Heart left ventricle (tissue), 16 donors: Measurements from ENCODE around the gene MCF2L. TPM values are rescaled to one million over a fixed set of nuclear protein-coding genes. Genes with fewer than 3 reads are reported as not detected.
A peak's percentile ranks its signal among the peaks of the same experiment; 100 is the strongest.

Experiments
- ATAC-seq, 4 donors: fragments of 200-7000 bp; cut with Tn5 transposase; one replicate each; pipeline ENCODE4 v1.9.1; 2020 to 2022; ENCODE audit warnings: moderate library complexity in 4 of 4, mild to moderate bottlenecking in 3 of 4, moderate number of reproducible peaks in 1 of 4
- DNase-seq, 5 donors: peaks; one replicate each; pipeline ENCODE4 v3.0.0-alpha.2; 2020
- H3K27ac ChIP-seq, 12 donors: fragments of 200-600 bp; sonication (generic) in 4 of 12; one replicate each; pipeline versions ENCODE4 v1.5.0 to v1.8.0; 2016 to 2022; ENCODE audit warnings: mild to moderate bottlenecking in 2 of 12
- H3K27me3 ChIP-seq, 9 donors: fragments of 200-600 bp; sonication (generic) in 2 of 9; one replicate each; pipeline versions ENCODE4 v1.5.1 to v1.8.0; 2016 to 2022; ENCODE audit warnings: mild to moderate bottlenecking in 3 of 9
- H3K36me3 ChIP-seq, 9 donors: fragments of 200-600 bp; sonication (generic) in 2 of 9; one replicate each; pipeline versions ENCODE4 v1.5.0 to v1.8.0; 2018 to 2022; ENCODE audit warnings: mild to moderate bottlenecking in 2 of 9
- H3K4me1 ChIP-seq, 12 donors: fragments of 200-600 bp; sonication (generic) in 4 of 12; one replicate each; pipeline versions ENCODE4 v1.5.0 to v1.8.0; 2016 to 2022; ENCODE audit warnings: mild to moderate bottlenecking in 3 of 12
- H3K4me3 ChIP-seq, 12 donors: fragments of 200-600 bp; sonication (generic) in 4 of 12; one replicate each; pipeline versions ENCODE4 v1.5.0 to v1.8.0; 2017 to 2022; ENCODE audit warnings: mild to moderate bottlenecking in 9 of 12, moderate library complexity in 4 of 12
- H3K9me3 ChIP-seq, 12 donors: fragments of 200-600 bp; sonication (generic) in 4 of 12; one replicate each; pipeline versions ENCODE4 v1.5.0 to v1.8.0; 2016 to 2022; ENCODE audit warnings: mild to moderate bottlenecking in 1 of 12
- POLR2A ChIP-seq, 2 donors: fragments of 450-650 bp; IDR thresholded peaks; one replicate each; pipeline ENCODE4 v1.6.1; 2017; ENCODE audit warnings: antibody characterized with exemption in 2 of 2, mild to moderate bottlenecking in 2 of 2, moderate library complexity in 2 of 2
- WGBS, 4 donors: extraction: QIAGEN DNeasy Blood & Tissue Kit in 2 of 4; methylation state at CpG; one replicate each; pipeline versions ENCODE4 v1.1.5 to v1.1.7; 2013 to 2018; 5-methylcytosine and 5-hydroxymethylcytosine counted together
- intact Hi-C, 10 donors: fragments of 100-400 bp; cut with DNase I; formaldehyde crosslinking; loops; one replicate each; pipeline versions ENCODE4 v1.11.1 to v1.14.2; 2022
- polyA plus RNA-seq, 2 donors: library from polyadenylated mRNA; stranded (reverse); fragments of 200-250 nt; gene quantifications; one replicate each; pipeline ENCODE4 v1.2.3, GENCODE V29; 2013
- total RNA-seq, 9 donors: library from RNA; depleted of rRNA in 2 of 9; stranded (reverse); fragments of >200 nt in 2 of 9; fragmentation: NEBNext Ultra II Directional in 3 of 9; extraction: Animal tissue kit (Norgen Biotek cat#: 25700) in 3 of 9; gene quantifications; one replicate each; pipeline versions ENCODE4 v1.1.0 to v1.2.4, GENCODE V29; 2016 to 2023
- TF ChIP-seq, protein P1 (sequence below), 12 donors: fragments of 200-600 bp; sonication (generic) in 4 of 12; IDR thresholded peaks; one replicate each; pipeline versions ENCODE4 v1.5.0 to v1.8.0; 2018 to 2022; ENCODE audit warnings: antibody characterized with exemption in 12 of 12, mild to moderate bottlenecking in 5 of 12
- donor health status: ischemic (EF 13 %, LVEDD 7.1; RV severe dilation, severe dysfunction).
- donor health status: healthy with polysubstance abuse.
- donor health status: DM: no; HTN: yes; CAD: no.
- donor health status: DM: no; HTN: no; CAD: no.
- donor health status: ischemic (EF 25% LVEDD 6.9; RV normal size, moderate dysfunction).
- donor health status: ischemic (EF 25% LVEDD 5.7; RV mildly dilated, moderate dysfunction).
- donor health status: healthy.
- donor health status: DM: yes; HTN: yes; CAD: no.
- donor health status: ischemic (EF 35%, LVEDD 5.7; RV mildly dilated, moderate dysfunction).
- donor health status: nonischemic (EF 11% LVEDD 7.7; RV severe dilation, severe dysfunction).
- donor health status: DM: yes; HTN: yes; CAD: no.
- donor health status: PGD.
- donor health status: ischemic (EF 29% LVEDD 5.4; RV normal size, mild dysfunction).
- donor health status: nonischemic (EF 23%, LVEDD 6.1; RV moderate dilation, normal function).

Gene MCF2L
- total and polyA plus RNA-seq, 11 donors, result 26.0 to 61.0 (median 42.7) TPM

- no peak overlapping the region for H3K4me3 ChIP-seq
- no peaks in the 10 kb centered on the region for H3K27me3 ChIP-seq
- ATAC-seq (peak in 1 of 4 donors; percentile 2), DNase-seq (peak in 3 of 5 donors; percentile 11 to 58 (median 11))
- no peak overlapping the region for H3K27ac ChIP-seq
- TF ChIP-seq, protein P1, sequence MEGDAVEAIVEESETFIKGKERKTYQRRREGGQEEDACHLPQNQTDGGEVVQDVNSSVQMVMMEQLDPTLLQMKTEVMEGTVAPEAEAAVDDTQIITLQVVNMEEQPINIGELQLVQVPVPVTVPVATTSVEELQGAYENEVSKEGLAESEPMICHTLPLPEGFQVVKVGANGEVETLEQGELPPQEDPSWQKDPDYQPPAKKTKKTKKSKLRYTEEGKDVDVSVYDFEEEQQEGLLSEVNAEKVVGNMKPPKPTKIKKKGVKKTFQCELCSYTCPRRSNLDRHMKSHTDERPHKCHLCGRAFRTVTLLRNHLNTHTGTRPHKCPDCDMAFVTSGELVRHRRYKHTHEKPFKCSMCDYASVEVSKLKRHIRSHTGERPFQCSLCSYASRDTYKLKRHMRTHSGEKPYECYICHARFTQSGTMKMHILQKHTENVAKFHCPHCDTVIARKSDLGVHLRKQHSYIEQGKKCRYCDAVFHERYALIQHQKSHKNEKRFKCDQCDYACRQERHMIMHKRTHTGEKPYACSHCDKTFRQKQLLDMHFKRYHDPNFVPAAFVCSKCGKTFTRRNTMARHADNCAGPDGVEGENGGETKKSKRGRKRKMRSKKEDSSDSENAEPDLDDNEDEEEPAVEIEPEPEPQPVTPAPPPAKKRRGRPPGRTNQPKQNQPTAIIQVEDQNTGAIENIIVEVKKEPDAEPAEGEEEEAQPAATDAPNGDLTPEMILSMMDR (IDR thresholded peaks at IDR 0.05), result no peak
- no peak for TF ChIP-seq POLR2A (IDR thresholded peaks at IDR 0.05)
- no peaks in the 10 kb centered on the region for H3K4me1 ChIP-seq
- intact Hi-C loops, result no loop called here
- peaks cover 0 to 55% (median 20%) of the 10 kb centered on the region in 9 donors for H3K36me3 ChIP-seq
- no peaks in the 10 kb centered on the region for H3K9me3 ChIP-seq
- WGBS, 4 donors, result 92 to 94% (median 93%) methylated on average over 16 to 25 of the region's 25 CpGs
Measured at GRCh38 chr13:113092776-113093579, 124.0 kb downstream of the MCF2L start.

DNA sequence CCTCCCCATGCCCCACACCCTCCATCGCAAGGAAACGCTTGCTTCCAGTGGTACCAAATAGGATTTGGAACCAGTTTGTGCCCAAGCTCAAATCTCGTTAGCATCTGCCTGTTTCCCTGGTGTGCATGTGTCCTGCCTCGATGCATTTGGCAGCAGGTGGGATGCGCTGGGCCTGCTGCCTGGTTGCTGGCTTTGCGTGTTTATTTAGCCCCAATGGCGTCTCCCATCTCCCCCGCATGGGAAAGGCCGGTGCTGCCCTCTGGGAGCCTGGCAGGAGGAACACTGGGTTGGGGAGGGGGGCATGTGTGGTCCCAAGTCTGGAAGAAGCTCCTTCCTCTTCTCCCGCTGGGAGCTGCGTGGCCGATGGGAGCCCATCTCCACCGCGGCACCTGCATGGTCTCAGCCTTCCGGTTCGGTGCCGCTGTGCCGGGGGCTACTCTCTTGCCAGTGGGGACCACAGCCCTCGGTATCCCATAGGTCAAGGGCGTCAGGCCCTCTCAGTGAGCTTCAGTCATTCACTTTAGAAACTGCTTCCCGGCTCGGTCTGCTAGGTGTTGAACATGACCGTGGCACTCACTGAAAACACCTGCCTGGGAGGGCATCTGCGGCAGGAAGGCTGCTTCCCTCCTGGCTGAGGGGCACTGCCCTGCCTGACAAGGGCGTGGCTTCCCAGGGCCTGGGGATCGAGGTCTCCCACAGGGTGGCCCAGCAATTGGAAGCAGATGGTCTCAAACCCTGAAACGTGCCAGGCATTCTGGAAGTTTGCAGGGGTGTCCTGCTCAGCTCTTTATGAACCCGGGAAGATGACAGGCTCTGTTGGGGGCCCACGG, 124.8 kb downstream of the MCF2L start:
- Histone ChIP-seq H3K9me3 (no peaks in the 10 kb centered on the region), H3K27me3 (no peaks in the 10 kb centered on the region), H3K27ac (no peak overlapping the region), H3K4me3 (no peak overlapping the region), H3K36me3 (peaks cover 0 to 54% (median 12%) of the 10 kb centered on the region in 9 donors), H3K4me1 (no peaks in the 10 kb centered on the region)
- ATAC-seq, result no peak
- DNase-seq, result peak in 3 of 5 donors; percentile 15 to 59 (median 16)
- 84 to 90% (median 86%) methylated on average over 20 to 29 of the region's 29 CpGs for WGBS, 4 donors
- intact Hi-C loops, result no loop called here
- TF ChIP-seq, protein P1 (IDR thresholded peaks at IDR 0.05), result no peak
- no peak for TF ChIP-seq POLR2A (IDR thresholded peaks at IDR 0.05)

- Histone ChIP-seq H3K4me1 (no peaks in the 10 kb centered on the region), H3K4me3 (no peak overlapping the region), H3K9me3 (no peaks in the 10 kb centered on the region), H3K27ac (no peak overlapping the region), H3K36me3 (peaks cover 0 to 51% (median 12%) of the 10 kb centered on the region in 9 donors), H3K27me3 (no peaks in the 10 kb centered on the region)
- DNase-seq (peak in 2 of 5 donors; percentile 18 to 57), ATAC-seq (no peak)
- WGBS, 4 donors, result 87 to 97% (median 91%) methylated on average over 12 to 14 of the region's 14 CpGs
- TF ChIP-seq POLR2A (IDR thresholded peaks at IDR 0.05), result no peak
- intact Hi-C loops, result no loop called here
Measured at GRCh38 chr13:113094410-113094800, 125.4 kb downstream of the MCF2L start.

GRCh38 chr13:113095146-113096051, 126.4 kb downstream of the MCF2L start:
- WGBS, 4 donors, result 90 to 94% (median 93%) methylated on average over 24 to 25 of the region's 25 CpGs
- ATAC-seq (no peak), DNase-seq (peak in 2 of 5 donors; percentile 14 to 55)
- H3K36me3 ChIP-seq, result peaks cover 0 to 41% (median 5%) of the 10 kb centered on the region in 9 donors
- H3K27me3 ChIP-seq, result no peaks in the 10 kb centered on the region
- TF ChIP-seq POLR2A (IDR thresholded peaks at IDR 0.05), result no peak
- TF ChIP-seq, protein P1 (IDR thresholded peaks at IDR 0.05), result no peak
- intact Hi-C loops, result no loop called here
- no peak overlapping the region for H3K4me3 ChIP-seq
- H3K9me3 ChIP-seq, result no peaks in the 10 kb centered on the region
- no peaks in the 10 kb centered on the region for H3K4me1 ChIP-seq
- H3K27ac ChIP-seq, result no peak overlapping the region
